ENCODE results near the gene AQP11. TPM values are rescaled to one million over a fixed set of nuclear protein-coding genes. Genes with fewer than 3 reads are reported as not detected.

The AQP11 gene
- total RNA-seq, 1 experiment from 2014 or later = 0.20 TPM

- TF ChIP-seq ATF3 (IDR thresholded peaks at IDR 0.05) = no peak
- TF ChIP-seq FOSL1 (IDR thresholded peaks at IDR 0.05; ENCODE audit: low read depth) = no peak
- TF ChIP-seq SIN3A (IDR thresholded peaks at IDR 0.05; ENCODE audit: low read depth) = no peak
Measured at GRCh38 chr11:77609234-77609633, 19.5 kb downstream of the AQP11 start (continued).

- H3K9ac ChIP-seq (ENCODE audit: low read length) = no peak overlapping the region
- ChIA-PET CTCF (no interaction called here), RAD21 (ENCODE audit: low non-redundant PET in 1 of 2, low total read pairs in 2 of 2, uncharacterized antibody in 2 of 2, unreplicated experiment in 2 of 2) (no interaction called here), POLR2A (no interaction called here)
- H3K4me3 ChIP-seq (replicated peaks in 1 of 2; ENCODE audit: low read depth in 1 of 2, low read length in 2 of 2) = no peak overlapping the region
- H3K36me3 ChIP-seq (ENCODE audit: control insufficient read depth in 1 of 2, insufficient read depth in 2 of 2, low read length in 2 of 2) = peaks cover 35 to 39% of the 10 kb centered on the region in 2 experiments; a peak in 3 of 4 replicates
- no peak for ATAC-seq
- no peak overlapping the region for H3K4me2 ChIP-seq (ENCODE audit: low read length)
- H2AFZ ChIP-seq (ENCODE audit: low read depth, low read length, poor library complexity, severe bottlenecking) = no peak overlapping the region
- H3K27me3 ChIP-seq (ENCODE audit: insufficient read depth, low read length) = no peaks in the 10 kb centered on the region
- no peak for TF ChIP-seq ATF3 (IDR thresholded peaks at IDR 0.05)
- TF ChIP-seq SIN3A (IDR thresholded peaks at IDR 0.05; ENCODE audit: low read depth) = no peak
- no peak for TF ChIP-seq ZNF274 (IDR thresholded peaks at IDR 0.05; ENCODE audit: low read depth, low read length)
- no peak for TF ChIP-seq POLR2A (IDR thresholded peaks at IDR 0.05; ENCODE audit: borderline replicate concordance, extremely low read depth, insufficient read depth, insufficient read length)
- no peak for TF ChIP-seq MAX (IDR thresholded peaks at IDR 0.05)
- no peak for TF ChIP-seq POLR2AphosphoS5 (IDR thresholded peaks at IDR 0.05; ENCODE audit: low read depth, low read length)
- TF ChIP-seq TCF7L2 (IDR thresholded peaks at IDR 0.05; ENCODE audit: borderline replicate concordance, extremely low read depth, insufficient read depth, insufficient read length) = no peak
- no peak for TF ChIP-seq EGR1 (IDR thresholded peaks at IDR 0.05; ENCODE audit: low read depth)
- TF ChIP-seq SP1 (IDR thresholded peaks at IDR 0.05; ENCODE audit: low read depth) = no peak
- TF ChIP-seq ELF1 (IDR thresholded peaks at IDR 0.05; ENCODE audit: borderline replicate concordance, low read depth) = no peak
- TF ChIP-seq EZH2phosphoT487 (IDR thresholded peaks at IDR 0.05; ENCODE audit: borderline replicate concordance) = no peak
- no peaks in the 10 kb centered on the region for H3K9me3 ChIP-seq (ENCODE audit: control insufficient read depth in 1 of 2, insufficient read depth in 1 of 2, low read depth in 1 of 2, low read length in 2 of 2)
- H3K79me2 ChIP-seq (ENCODE audit: insufficient read depth, low read length) = no peaks in the 10 kb centered on the region
- no peaks in the 10 kb centered on the region for H4K20me1 ChIP-seq (ENCODE audit: insufficient read depth)
- no TSS peak for BruUV-seq (replicated peaks)
- H3K27ac ChIP-seq (ENCODE audit: low read depth, low read length) = no peak overlapping the region
- H3K9me2 ChIP-seq (ENCODE audit: insufficient read depth) = no peaks in the 10 kb centered on the region
- intact Hi-C loops (cut with micrococcal nuclease) = no loop called here
- no peak for DNase-seq (ENCODE audit: low read depth, low spot score)
- no peaks in the 10 kb centered on the region for H3K4me1 ChIP-seq (ENCODE audit: control insufficient read depth in 1 of 2, insufficient read depth in 2 of 2, low read length in 2 of 2)
Measured at GRCh38 chr11:77611921-77612320, 22.2 kb downstream of the AQP11 start.
